HG02840 (cell line): ENCODE data around the gene DYNC1I1.

Experiments used
- ATAC-seq: cut with Tn5 transposase; IDR thresholded peaks from one replicate; pipeline ENCODE4 v1.9.1; 2021; ENCODE audit warnings: mild to moderate bottlenecking, moderate library complexity, moderate number of reproducible peaks; ENCODE audit not compliant: unreplicated experiment, low FRiP score

DYNC1I1 gene

DNA sequence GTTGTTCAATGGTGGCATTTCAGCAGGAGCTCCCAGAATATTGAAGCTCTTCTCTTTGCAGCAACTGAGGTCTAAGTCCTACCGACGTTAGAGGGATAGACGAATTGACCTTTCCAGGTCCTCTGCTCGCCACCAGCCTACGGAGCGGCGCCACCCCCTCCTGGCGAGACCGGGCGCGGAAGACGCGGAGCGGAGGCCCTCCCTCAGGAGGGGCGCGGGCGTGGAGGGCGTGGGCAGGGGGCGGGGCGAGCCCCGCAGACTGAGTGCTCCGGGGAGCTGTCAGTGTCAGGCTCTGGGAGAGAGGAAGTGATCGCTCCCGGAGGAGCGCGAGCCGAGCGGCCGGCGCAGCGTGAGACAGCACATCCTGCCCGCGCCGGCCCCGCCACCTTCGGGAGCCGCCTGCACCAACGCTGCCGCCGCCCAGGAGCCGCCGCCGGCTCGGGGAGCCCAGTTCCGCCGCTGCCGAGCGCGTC lies at the start of gene DYNC1I1:
TSS of gene DYNC1I1 (plus strand) at position 257 of the 473 bp plus-strand sequence. CDS start 32,176 bp downstream, outside the sequence.
- peak; percentile 87 for ATAC-seq

DNA sequence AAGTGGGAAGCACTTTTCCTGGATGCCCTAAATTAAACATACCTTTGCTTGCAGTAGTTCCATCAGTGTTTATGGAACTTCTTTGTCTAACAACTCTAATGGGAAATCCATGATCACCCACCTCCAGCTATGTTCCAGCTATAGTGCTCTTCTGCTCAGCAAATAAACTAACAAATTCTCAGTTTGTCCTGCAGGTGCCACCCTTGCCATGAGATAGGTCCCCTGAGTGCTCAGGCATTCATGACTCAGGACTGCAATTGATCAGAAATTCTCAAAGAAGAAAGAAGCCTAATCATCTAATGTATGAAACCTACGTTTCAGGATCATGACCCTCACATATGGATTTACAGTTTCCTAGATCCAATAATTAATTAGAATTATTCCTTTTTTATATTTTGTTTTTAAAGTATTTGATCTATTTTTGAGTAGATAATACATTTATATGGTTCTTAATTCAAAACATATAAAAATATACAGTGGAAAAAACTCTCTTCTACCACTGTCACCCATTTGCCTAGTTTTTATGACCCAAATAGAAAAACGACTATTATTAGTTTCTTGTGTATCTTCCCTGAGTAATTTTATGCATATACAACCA lies 48.7 kb upstream of the DYNC1I1 start:
- no peak for ATAC-seq

DNA sequence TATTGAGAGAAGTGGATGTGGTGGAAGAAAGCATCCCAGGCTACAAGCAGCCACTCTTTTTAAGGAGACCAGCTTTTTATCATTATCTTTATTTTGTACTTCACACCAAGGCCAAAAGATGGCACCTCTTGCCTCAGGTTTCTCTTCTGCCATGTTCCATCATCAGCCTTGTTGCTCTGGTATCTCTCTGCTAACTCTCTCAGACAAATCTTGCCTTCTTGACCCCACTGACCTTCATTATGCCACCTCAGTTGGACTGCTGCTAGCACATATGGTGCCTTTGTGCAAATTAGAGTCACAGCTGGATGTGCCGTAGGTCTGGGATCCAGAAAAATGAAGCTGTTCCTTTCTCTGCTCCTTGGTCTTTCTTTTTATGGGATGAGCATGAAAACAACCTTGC lies 47.1 kb upstream of the DYNC1I1 start:
- ATAC-seq: no peak

DNA sequence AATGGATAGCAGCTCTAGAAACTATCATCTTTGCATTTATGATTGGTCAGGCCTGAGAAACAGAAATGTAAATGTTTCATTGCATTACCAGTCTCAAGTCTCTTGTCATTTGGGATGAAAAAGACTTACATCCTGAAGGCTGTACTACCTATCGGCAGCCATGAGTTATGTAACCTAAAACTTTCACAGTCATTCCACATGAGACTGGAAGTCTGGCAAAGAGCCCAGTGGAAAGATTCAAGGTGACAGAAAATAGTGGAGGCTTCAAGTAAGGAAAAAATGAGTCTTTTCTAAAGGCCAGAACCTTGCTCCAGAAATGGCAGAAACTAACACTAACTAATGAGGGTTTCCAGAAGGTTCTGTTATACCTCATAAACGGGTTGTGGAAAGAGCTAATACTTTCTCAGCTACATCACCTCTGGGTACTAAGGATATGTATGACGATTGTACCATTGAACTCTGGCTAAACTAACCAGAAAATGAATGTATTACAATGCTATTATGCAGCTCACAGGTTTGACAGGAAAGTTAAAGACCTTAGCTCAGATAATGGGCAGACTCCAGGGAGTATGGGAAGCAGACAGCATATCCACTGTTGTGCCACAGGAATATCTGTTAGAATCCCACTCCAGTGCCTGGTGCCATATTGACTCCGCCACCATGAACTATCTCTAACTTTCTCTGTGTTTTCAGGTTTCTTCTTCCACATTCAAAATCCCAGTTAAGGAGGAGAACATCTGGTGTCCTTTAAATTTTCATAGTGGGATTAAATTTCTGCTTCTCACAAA lies 41.7 kb upstream of the DYNC1I1 start:
- ATAC-seq: no peak

DNA sequence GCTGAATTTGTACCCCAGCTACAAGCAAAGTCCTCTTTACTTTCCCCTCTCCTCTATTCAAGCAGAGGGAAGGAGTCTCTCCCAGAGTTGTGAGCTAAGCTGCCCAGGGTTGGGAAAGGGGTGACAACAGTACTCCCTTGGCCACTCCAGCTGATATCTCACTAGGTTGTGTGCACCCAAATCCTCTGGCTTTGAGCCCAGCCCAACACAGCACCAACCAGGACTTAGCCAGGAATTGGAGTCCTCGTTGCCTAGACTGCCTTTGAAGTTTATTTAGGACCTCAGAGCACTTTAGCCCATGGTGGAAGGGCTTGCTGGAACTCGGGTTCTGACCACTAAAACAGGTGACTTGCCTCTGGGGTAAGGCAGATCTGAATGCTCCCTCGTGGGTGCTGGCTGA lies 35.7 kb upstream of the DYNC1I1 start:
- ATAC-seq: no peak

DNA sequence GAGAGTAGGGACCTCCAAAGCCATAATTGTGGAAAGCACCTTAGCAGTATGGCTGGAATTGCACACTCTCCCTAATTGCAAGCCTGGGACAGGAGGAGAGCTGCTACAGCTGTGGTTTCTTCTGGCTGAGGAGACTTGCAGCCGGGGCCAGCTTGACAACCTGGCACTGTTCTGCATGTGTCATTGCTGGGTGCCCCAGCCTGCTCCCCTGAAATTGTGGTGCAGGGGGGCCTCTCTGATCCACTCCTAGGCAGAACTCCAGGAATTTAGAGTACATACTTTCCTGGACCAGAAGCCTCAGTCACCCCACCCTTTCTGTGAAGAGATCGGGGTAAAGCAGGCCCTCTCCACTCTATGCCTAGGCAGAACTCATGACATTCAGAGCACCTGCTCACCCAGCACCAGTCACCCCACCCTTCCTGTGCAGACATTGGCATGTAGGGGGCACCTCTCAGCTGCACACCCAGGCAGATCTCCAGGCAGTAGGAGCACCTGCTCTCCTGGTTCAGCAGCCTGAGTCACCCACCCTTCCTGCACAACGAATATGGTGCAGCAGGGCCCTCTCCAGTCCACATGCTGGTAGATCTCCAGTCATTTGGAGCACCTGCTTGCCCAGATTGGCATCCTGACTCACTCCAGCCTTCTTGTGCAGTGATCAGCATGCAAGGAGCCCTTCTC lies 34.4 kb upstream of the DYNC1I1 start:
- no peak for ATAC-seq

DNA sequence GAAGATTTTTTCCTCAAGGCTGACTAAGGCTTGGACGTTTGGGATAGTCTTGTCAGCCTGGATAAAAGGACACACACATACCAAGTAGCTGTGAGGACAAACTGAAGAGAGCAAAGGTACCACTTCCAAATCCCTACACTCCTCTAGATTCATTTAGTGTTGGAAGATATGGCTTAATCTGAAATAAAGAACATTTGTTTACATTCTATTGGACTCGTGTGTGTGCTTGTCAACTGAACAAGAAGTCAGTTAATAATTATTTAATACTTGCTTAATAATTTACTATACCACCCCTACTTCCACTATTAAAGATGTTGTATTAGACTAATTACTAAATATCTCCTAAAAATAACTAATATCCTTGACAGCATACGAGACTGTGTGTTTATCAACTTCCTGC lies 23.3 kb upstream of the DYNC1I1 start:
- no peak for ATAC-seq

DNA sequence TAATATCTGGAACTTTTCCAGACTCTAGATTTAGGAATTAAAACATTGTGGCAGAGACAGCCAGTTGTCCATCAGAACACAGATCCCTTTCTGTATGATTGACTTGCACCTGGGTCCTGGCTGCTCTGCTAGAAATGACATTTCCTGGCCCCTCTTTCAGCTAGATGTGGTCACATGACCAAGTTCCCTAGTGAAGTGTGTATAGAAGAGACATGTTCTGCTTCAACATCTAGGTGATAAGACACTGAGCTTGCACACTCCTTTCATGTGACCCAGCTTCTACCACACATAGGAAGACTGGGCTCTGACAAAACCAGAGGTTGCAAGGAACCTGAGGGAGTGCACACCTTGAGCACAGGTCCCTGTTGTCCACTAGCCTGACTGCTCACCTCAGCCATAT lies 22.8 kb upstream of the DYNC1I1 start:
- ATAC-seq: no peak

DNA sequence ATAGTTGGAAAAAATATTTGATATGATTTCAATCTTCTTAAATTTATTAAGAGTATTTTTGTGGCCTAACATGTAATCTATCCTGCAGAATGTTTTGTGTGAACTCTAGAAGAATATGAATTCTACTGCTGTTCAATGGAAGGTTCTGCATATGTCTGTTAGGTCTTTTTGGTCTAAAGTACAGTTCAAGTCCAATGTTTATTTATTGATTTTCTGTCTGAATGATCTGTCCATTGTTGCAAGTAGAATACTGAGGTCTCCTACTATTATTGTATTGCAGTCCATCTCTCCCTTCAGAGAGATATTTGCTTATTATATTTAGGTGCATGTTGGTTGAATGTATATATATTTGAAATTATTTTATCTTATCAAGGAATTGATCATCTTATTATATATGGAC lies 18.9 kb upstream of the DYNC1I1 start:
- no peak for ATAC-seq

DNA sequence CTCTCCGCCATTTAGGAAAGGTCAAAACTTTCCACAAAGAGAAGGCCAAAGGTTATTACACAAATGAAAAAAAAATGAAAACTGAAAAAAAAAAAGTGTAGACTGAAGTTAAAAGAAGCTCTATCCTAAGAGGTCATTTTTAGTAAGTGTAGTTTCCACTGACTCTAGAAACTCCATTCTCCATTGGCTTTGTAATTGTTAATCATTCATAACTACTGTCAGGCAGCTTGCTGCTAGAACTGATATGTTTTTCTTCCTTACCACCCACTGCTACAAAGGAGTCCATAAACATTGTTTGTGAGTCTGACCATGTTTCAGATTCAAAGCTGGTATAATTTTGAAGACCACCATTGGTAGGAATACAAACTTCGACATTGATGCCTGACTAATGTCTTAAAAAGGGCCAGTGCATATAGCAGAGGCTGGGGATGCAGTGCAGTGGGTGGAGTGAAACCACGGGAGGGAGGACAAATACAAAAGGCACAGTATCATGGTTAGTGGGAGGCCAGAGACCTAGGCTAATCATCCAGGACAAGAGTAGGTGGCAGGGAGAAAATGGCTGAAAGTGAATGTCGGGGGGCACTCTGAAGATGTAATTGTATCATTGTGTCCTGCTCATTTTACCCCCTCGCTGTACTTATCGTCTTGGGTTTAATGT lies 16.9 kb upstream of the DYNC1I1 start:
- no peak for ATAC-seq

DNA sequence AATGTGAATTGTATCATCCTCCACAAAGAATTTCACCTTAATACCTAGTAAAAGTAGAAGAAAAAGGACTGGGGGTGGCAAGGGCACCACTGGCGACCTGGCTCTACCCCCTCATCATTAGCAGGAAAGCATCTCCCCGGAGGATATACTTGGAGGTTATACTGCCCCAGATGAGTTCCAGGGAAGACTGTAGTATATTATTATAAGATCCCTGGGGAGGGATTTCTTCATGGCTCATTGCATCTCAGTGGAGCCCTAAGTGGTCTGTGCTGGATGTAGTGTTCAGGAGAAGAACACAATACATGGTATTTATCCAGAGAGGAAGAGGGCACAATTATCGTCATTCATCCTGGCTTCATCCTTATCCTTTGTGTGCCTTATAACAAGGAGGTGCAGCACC lies 14.2 kb upstream of the DYNC1I1 start:
- ATAC-seq: no peak

DNA sequence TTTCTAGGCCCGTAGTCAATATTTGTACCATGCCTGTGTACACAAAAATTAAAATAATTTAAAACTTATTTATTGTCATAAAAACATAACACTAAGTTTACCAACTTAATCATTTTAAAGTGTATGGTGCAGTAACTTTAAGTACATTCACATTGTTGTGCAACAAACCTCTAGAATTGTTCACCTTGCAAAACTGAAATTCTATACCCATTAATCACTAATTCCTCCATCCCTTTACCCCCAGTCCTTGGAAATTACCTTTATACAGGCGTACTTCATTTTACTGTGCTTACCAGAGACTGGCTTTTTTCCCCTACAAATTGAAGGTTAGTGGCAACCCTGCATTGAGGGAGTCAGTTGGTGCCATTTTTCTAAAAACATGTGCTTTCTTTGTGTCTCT lies 6.3 kb upstream of the DYNC1I1 start:
- ATAC-seq: no peak

DNA sequence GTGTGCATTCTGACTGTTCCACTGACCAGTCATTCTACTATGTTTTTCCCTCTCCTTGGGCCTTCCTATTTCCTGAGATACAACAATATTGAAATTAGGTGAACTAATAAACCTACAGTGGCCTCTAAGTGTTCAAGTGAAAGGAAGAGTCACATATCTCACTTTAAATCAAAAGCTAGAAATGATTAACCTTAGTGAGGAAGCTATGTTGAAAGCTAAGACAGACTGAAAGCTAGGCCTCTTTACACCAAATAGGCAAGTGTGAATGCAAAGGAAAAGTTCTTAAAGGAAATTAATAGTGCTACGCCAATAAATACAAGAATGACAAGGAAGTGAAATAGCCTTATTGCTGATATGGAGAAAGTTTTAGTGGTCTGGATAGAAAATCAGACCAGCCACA lies 5.7 kb upstream of the DYNC1I1 start:
- ATAC-seq: no peak

DNA sequence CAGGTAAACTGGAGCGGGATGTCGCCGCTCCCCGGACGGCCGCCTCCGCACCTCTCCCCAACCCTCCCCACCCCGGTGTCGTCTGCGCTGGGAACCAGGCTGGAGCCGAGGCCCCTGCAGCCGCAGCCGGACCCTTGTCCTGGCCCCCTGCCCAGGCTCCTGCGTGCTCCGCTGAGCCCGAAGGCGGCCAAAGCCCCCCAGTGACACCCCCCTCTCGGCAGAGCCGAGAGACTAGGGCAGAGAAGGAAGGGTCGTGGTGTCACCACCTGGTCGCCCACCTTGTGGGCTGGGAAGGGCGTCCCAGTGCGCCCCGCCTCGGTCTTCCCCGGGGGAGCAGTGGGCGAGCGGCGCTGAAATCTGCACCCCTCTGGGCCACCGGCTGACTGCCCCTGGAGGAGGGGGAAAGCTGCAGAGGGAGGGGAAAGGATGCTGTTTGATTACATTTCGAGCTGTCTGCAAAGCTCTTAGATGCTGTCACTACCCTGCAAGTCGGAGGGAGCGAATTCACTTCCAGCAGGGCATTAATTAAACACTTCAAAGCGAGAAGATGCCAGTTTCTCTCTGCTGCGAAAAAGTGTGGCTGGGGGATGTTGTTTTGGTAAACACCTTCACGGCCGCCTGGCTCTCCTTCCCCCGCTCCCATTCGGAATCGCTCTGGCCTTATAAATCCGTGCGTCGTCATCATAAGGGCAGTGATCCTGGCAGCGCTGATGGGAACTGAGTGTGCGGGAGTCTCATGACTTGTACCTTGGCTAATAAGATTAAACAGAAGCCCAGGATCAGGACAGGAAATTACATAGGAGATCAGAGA lies 622 bp downstream of the DYNC1I1 start:
- ATAC-seq: no peak

DNA sequence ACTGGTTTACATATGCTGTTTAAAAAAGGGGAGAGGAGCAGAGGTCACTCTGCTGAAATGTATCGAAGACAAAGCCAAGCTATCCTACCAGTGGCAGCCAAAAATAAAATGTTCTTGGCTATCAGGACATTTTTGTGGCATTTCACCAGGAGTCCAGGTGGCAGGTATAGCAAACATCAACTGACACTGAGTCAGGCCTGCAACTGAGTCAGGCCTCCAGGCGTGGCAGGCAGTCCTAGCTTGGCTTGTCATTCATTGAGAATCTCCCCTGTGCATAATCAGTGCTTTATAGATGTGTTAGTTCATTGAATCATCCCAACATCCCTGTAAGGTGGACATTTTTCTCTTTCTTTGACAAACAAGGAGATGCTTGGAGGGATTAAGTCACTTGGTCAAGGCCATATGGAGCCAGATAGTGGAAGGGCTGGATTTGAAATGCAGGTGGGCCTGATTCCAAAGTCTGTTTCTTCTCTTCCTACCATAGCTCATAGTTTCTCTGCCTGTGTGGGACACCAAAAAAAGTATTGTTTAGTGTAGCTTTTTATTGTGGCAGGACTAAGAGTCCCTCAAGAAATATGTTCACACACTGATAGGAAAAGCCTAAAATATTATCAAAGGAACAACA lies 4.3 kb downstream of the DYNC1I1 start:
- no peak for ATAC-seq

DNA sequence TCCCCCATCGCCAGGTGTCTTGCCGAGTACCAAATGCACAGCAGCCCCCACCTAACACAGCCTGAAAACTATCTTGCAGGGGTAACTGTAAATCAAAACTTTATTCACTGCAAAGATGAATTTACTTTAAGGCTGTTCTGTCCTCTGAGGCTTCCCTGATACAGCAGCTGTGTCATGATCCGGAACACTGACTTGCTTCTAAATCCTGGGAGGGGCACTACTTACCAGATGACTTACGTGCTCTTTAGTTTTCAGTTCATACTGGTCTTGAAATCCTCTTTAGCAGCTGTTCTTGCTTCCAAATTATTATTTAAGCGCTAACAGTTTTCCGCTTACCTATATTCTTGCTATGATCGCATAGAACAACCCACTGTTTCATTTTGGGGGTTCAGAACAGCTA lies 4.9 kb downstream of the DYNC1I1 start:
- ATAC-seq: no peak

DNA sequence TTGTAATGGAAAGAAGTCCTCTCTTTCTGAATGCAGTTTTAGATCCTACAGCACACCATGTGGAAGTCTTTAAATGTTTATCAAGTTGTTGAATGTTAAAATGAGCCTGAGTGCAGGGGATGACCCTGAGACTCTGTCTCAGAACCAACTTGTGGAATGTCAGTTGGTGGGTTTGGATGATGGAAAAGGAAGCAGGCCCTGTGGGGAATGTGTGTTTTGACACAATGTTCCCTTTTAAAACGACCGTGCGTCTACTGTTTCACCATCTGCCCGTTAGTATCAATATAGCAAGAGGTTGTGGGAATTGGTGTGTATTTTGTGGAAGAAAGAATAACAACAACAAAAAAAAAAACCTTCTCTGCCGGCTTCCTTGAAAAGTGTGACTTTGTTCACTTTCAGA lies 8.3 kb downstream of the DYNC1I1 start:
- no peak for ATAC-seq

DNA sequence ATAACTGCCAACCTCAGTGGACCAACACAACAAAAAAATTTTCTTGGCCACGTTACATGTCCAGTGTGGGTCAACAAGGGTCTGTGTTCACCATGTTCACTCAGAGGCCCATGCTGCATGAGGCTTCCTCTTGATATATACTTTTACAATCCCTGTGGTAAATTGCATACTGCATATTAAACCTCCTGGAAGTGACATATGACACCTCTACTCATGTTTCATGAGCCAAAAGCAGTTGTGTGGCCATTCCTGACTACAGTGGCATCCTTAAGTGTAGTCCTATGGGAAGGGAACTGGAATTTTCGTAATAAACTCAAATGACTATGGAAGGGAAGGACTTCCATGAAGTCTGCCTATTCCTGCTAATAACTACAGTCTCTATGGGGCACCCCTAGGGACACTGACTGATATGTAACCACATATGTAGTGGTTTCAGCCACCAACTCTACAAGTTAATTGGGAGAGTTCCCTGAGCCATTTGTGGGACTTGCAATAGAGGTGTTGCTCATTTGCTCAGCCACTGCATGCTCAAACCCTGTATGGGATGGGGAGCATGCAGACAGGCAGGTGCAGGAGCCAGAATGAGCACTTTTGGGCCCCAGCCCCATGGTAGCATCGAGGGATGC lies 9.7 kb downstream of the DYNC1I1 start:
- no peak for ATAC-seq

DNA sequence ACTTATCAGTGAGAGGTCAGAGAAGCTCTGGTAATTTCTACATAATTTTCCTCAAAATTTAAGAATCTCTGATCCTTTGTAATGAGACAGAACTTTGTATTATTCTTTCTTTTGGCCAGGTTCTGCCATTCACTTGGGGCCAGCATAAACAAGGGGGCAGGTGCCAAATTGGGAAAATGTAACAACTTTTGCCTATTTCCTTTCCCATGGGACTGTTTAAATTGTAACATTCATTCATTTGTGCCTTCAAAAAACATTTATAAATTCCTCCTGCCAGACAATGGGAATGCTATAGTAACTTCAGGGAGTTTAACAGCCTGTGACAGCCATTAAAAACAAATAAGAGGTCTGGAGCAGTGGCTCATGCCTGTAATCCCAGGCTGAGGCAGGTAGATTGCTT lies 12.4 kb downstream of the DYNC1I1 start:
- ATAC-seq: no peak
